Measurements from ENCODE around the gene ITGAV.

GRCh38 chr2:186558512-186559276, 31.2 kb upstream of the ITGAV start:
- TF ChIP-seq CTCF (conservative IDR thresholded peaks at IDR 0.05 in 1 of 2, IDR thresholded peaks at IDR 0.05 in 1 of 2; ENCODE audit: low read depth in 1 of 2, low read length in 2 of 2) (no peak), EZH2 (IDR thresholded peaks at IDR 0.05; ENCODE audit: low read length, missing control alignments) (no peak)
